ENCODE data around the gene FBXO39.
"Not testable (repeated sequence)": the region's sequence is repeated elsewhere in the genome, so short reads cannot be mapped to it uniquely, and the experiment has no call there.

Gene FBXO39

GRCh38 chr17:6775871-6776405, at the start of gene FBXO39:
FBXO39 (plus strand) TSS chr17:6776215; CDS start chr17:6779869, 3,654 bp downstream.
- H3K36me3 Mint-ChIP-seq = peaks cover 40% of the 10 kb centered on the region
- H3K9me3 Mint-ChIP-seq = peaks cover 17% of the 10 kb centered on the region
- no peak within 1 kb of the TSS for H3K27ac Mint-ChIP-seq
- no peak within 1 kb of the TSS for H3K4me3 Mint-ChIP-seq
- H3K27me3 Mint-ChIP-seq = peaks cover 23% of the 10 kb centered on the region
- peaks cover 7% of the 10 kb centered on the region for H3K4me1 Mint-ChIP-seq

DNA sequence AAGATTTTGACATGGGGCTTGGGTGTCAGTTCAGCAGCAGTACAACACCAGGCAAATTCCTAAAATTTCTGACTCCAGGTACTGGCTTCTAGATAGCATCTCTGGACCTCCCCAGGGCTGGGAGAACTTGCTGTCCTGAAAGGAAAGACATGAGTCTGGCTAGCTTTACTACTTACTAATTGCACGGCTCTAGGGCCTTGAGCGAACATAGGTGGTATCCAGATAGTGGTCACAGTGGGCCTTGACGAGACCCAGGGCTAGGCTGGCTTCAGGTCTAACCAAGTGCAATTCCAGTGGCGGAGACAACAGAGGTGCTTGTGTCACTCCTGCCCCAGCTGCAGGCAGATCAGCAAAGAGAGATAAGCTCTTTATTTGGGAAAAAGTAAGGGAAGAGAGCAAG, 46.5 kb upstream of the FBXO39 start:
- Mint-ChIP-seq H3K4me1 (no peaks in the 10 kb centered on the region), H3K27ac (no peak overlapping the region)

DNA sequence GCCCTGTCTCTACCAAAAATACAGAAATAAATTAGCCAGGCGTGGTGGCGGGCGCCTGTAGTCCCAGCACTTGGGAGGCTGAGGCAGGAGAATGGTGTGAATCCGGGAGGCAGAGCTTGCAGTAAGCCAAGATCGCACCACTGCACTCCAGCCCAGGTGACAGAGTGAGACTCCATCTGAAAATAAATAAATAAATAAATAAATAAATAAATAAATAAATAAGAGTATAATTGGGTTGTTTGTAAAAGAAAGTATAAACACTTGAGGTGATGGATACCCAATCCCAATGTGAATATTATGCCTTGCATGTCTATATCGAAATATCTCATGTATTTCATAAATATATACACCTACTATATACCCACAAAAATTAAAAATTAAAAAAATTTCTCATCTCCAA, 29.4 kb upstream of the FBXO39 start:
- H3K27ac Mint-ChIP-seq, H3K9me3 Mint-ChIP-seq: not testable (repeated sequence)

More for the DNA sequence above, 46.5 kb upstream of the FBXO39 start:
- no peaks in the 10 kb centered on the region for H3K36me3 Mint-ChIP-seq
- no peaks in the 10 kb centered on the region for H3K9me3 Mint-ChIP-seq
- H3K4me3 Mint-ChIP-seq = no peak overlapping the region
- peaks cover 11% of the 10 kb centered on the region for H3K27me3 Mint-ChIP-seq

DNA sequence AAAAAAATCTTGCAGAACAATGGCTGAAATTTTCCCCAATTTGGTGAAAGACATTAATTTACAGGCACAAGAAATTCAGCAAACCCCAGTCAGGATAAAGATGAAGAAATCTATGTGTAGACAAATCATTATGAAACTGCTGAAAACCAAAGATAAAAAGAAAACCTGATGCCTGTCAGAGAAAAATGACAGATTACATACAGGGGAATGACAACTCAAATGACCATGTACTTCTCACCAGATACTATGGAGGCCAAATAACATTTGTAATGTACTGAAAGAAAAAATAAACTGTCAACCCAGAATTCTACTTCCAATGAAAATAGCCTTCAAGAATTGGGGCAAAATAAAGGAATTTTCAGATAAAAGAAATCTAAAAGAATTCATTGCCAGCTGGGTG, 27.4 kb upstream of the FBXO39 start:
- Mint-ChIP-seq H3K36me3 (no peaks in the 10 kb centered on the region), H3K27ac (no peak overlapping the region), H3K4me3 (no peak overlapping the region), H3K9me3 (no peaks in the 10 kb centered on the region), H3K4me1 (peaks cover 11% of the 10 kb centered on the region), H3K27me3 (peaks cover 3% of the 10 kb centered on the region)

More for the DNA sequence above, 29.4 kb upstream of the FBXO39 start:
- H3K27me3 Mint-ChIP-seq, H3K4me1 Mint-ChIP-seq, H3K4me3 Mint-ChIP-seq, H3K36me3 Mint-ChIP-seq: not testable (repeated sequence)

DNA sequence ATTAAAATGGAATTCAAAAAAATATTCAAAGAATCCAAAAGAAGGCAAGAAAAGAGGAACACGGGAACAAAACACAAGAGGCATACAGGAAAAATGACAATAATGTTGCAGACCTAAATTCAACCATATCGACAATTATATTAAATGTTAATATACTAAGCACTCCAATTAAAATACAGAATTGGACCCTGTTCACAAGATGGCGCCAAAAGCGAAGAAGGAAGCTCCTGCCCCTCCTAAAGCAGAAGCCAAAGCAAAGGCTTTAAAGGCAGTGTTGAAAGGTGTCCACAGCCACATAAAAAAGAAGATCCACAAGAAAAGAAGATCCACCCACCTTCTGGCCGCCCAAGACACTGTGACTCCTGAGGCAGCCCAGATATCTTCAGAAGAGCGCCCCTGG, 26.5 kb upstream of the FBXO39 start:
- peaks cover 2% of the 10 kb centered on the region for H3K27me3 Mint-ChIP-seq
- H3K27ac Mint-ChIP-seq = no peak overlapping the region
- H3K4me3 Mint-ChIP-seq = no peak overlapping the region
- no peaks in the 10 kb centered on the region for H3K36me3 Mint-ChIP-seq
- H3K4me1 Mint-ChIP-seq = peaks cover 13% of the 10 kb centered on the region
- H3K9me3 Mint-ChIP-seq = no peaks in the 10 kb centered on the region

GRCh38 chr17:6752068-6752909, 23.7 kb upstream of the FBXO39 start:
- no peaks in the 10 kb centered on the region for H3K27me3 Mint-ChIP-seq
- peaks cover 30% of the 10 kb centered on the region for H3K4me1 Mint-ChIP-seq
- H3K27ac Mint-ChIP-seq = peak overlapping the region; percentile 38
- H3K9me3 Mint-ChIP-seq = no peaks in the 10 kb centered on the region
- H3K4me3 Mint-ChIP-seq = no peak overlapping the region
- no peaks in the 10 kb centered on the region for H3K36me3 Mint-ChIP-seq

DNA sequence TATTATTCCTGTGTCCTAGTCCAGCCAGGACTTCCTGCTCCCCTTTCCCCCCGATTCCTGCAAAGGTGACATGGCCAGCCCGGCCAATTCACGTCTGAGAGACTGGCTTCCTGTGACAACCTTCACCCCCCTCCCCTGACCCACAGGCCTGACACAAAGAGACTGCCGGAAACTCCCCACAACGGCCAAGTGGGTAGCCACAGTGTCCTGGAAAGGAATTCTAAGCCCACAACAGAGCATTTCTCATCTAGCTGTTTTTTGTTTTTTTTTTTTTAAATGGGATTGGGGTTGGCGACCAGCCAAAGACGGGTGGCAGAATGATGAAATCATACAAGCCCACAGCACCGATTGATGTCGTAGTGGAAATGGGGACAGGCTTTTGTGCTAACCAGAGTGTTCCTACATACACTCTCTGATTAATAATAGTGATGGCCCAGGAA, 23.0 kb upstream of the FBXO39 start:
- H3K4me1 Mint-ChIP-seq = peaks cover 37% of the 10 kb centered on the region
- no peaks in the 10 kb centered on the region for H3K9me3 Mint-ChIP-seq
- H3K27me3 Mint-ChIP-seq = no peaks in the 10 kb centered on the region
- H3K36me3 Mint-ChIP-seq = peaks cover under 1% of the 10 kb centered on the region
- no peak overlapping the region for H3K4me3 Mint-ChIP-seq
- no peak overlapping the region for H3K27ac Mint-ChIP-seq

DNA sequence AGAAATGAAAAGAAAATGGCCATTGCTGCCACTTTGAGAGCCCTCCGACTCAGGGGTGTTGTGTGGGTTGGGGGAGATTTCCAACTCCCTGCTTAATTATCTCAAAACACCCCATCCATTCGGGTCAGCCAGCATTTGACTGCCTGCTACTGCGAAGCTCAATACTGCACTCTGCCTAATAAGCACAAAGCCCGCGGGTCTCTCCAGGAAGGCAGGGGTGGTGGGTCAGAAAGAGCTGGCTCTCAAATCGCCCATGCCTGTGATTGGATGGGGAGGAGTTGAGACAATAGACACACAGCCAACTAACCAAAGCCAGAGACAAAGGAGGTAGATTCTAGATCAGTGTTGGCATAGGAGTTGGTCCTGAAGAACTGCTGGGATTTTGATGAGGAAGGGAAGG, 22.5 kb upstream of the FBXO39 start:
- H3K4me3 Mint-ChIP-seq = no peak overlapping the region

GRCh38 chr17:6755281-6755680, 20.7 kb upstream of the FBXO39 start:
- Mint-ChIP-seq H3K4me1 (peaks cover 45% of the 10 kb centered on the region), H3K27ac (peak overlapping the region; percentile 91), H3K27me3 (no peaks in the 10 kb centered on the region)

More for the DNA sequence above, 22.5 kb upstream of the FBXO39 start:
- Mint-ChIP-seq H3K27me3 (no peaks in the 10 kb centered on the region), H3K36me3 (peaks cover 6% of the 10 kb centered on the region), H3K27ac (no peak overlapping the region), H3K4me1 (peaks cover 43% of the 10 kb centered on the region), H3K9me3 (no peaks in the 10 kb centered on the region)

GRCh38 chr17:6755731-6756184, 20.3 kb upstream of the FBXO39 start, which contains the start of gene XAF1:
XAF1 (plus strand) TSS chr17:6756046; CDS start chr17:6756079, 33 bp downstream.
- peaks cover 9% of the 10 kb centered on the region for H3K36me3 Mint-ChIP-seq
- no peaks in the 10 kb centered on the region for H3K9me3 Mint-ChIP-seq
- peak within 1 kb of the TSS; percentile 91 for H3K27ac Mint-ChIP-seq
- peaks cover 45% of the 10 kb centered on the region for H3K4me1 Mint-ChIP-seq
- peak within 1 kb of the TSS; percentile 93 for H3K4me3 Mint-ChIP-seq
- H3K27me3 Mint-ChIP-seq = no peaks in the 10 kb centered on the region

More at GRCh38 chr17:6755281-6755680, 20.7 kb upstream of the FBXO39 start:
- peaks cover 7% of the 10 kb centered on the region for H3K36me3 Mint-ChIP-seq
- H3K9me3 Mint-ChIP-seq = no peaks in the 10 kb centered on the region
- peak overlapping the region; percentile 93 for H3K4me3 Mint-ChIP-seq

DNA sequence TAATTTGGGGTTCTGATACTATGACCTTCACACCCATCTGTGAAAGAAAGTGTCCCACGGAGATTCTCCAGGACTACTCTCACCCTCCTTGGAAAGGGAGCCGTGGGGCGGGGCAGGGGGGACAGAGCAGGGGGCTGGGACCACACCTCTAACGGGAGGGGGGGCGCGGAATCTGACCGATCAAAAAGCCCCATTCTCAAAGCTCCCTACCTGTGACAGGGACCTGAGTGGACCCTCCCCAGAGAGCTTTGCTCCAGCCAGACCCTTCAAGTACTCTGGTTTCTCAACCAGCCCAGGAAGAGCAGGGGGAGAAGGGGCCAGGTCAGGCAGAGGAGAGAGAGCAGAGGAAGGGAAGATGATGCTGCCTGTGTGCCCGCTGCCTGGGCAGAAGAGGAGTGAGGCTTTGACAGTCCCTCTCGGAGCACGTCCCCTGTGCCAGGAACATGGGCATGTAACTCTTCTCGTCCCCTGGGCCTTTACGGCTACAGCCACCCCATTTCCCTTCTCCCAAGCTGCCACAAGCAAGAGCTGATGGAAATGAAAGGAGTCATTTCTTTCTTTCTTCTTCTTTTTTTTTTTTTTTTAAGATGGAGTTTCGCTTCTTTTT, 19.5 kb upstream of the FBXO39 start:
- peaks cover 12% of the 10 kb centered on the region for H3K36me3 Mint-ChIP-seq
- peaks cover 45% of the 10 kb centered on the region for H3K4me1 Mint-ChIP-seq
- peak overlapping the region; percentile 91 for H3K27ac Mint-ChIP-seq

GRCh38 chr17:6757747-6758146, 18.3 kb upstream of the FBXO39 start:
- Mint-ChIP-seq H3K27me3 (no peaks in the 10 kb centered on the region), H3K4me3 (peak overlapping the region; percentile 82), H3K36me3 (peaks cover 20% of the 10 kb centered on the region), H3K4me1 (peaks cover 46% of the 10 kb centered on the region), H3K9me3 (no peaks in the 10 kb centered on the region), H3K27ac (peak overlapping the region; percentile 92)

More for the DNA sequence above, 19.5 kb upstream of the FBXO39 start:
- H3K4me3 Mint-ChIP-seq = peak overlapping the region; percentile 93
- H3K9me3 Mint-ChIP-seq = no peaks in the 10 kb centered on the region
- no peaks in the 10 kb centered on the region for H3K27me3 Mint-ChIP-seq

DNA sequence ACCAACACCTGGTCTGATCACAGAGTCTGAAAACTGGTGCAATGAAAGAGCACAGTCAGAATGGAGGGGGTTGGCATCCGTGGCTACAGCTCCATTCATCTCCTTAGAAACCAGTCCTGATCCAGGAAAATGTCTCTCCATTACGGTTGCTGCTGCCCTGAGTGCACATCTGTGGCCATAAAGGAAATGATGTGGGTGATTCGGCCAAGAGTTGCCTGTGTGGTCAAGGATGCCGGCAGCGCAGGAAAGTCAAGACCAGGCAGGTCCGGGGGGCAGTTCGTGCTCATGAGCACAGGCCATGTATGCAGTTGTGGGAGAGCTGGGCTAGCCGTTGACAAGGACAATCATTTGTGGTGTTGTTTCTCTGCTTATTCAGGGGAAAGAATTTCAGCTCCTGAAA, 14.2 kb upstream of the FBXO39 start:
- Mint-ChIP-seq H3K36me3 (peaks cover 56% of the 10 kb centered on the region), H3K4me3 (no peak overlapping the region), H3K9me3 (peaks cover 15% of the 10 kb centered on the region), H3K27ac (no peak overlapping the region), H3K4me1 (peaks cover 42% of the 10 kb centered on the region), H3K27me3 (no peaks in the 10 kb centered on the region)

DNA sequence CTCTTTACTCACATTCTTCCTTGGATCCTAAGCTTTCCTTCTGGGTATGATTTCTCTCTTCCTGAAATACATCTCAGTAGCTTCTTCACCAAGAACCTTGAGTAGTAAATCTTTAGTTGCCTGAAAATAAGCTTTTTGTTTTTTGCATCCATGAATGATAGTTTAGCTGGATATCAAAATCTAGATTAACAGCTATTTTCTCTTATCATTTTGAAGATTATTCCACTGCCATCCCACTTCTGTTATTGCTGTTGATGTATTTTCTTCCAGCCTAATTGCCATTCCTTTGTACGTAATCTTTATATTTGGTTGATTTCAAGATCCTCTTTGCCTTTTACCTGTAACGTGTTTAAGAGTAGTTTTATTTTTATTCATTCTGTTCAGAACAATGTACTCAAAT, 7.6 kb upstream of the FBXO39 start:
- H3K27me3 Mint-ChIP-seq = no peaks in the 10 kb centered on the region
- H3K36me3 Mint-ChIP-seq = peaks cover 87% of the 10 kb centered on the region
- H3K9me3 Mint-ChIP-seq = peaks cover 36% of the 10 kb centered on the region
- H3K27ac Mint-ChIP-seq = no peak overlapping the region
- no peak overlapping the region for H3K4me3 Mint-ChIP-seq
- H3K4me1 Mint-ChIP-seq = peaks cover 20% of the 10 kb centered on the region

DNA sequence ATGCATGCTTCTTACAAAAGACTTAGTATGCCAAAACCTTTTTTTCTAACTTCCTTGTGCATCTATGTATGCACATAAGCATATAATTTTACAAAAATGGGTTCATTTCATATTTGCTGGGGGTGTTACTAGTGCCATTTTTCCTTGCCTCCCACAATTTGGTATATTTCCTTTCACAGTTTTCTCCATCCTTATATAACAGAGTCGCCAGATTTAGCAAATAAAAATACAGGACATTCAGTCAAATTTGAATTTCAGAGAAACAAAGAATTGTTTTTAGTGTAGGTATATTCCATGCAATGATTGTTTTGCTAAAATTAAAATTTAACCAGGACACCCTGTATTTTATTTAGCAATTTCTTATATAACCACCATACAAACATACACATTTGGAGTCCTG, 4.0 kb upstream of the FBXO39 start:
- Mint-ChIP-seq H3K27ac (no peak overlapping the region), H3K27me3 (peaks cover 4% of the 10 kb centered on the region), H3K9me3 (peaks cover 31% of the 10 kb centered on the region), H3K4me1 (peaks cover 10% of the 10 kb centered on the region), H3K4me3 (no peak overlapping the region), H3K36me3 (peaks cover 71% of the 10 kb centered on the region)

- not testable (repeated sequence) for H3K4me1 Mint-ChIP-seq, H3K4me3 Mint-ChIP-seq, H3K27ac Mint-ChIP-seq
- Mint-ChIP-seq H3K27me3 (peaks cover 20% of the 10 kb centered on the region), H3K9me3 (peaks cover 18% of the 10 kb centered on the region), H3K36me3 (peaks cover 47% of the 10 kb centered on the region)
Measured at GRCh38 chr17:6774906-6775305, 1.1 kb upstream of the FBXO39 start.
